ENCODE results near the gene RANBP17. TPM values are rescaled to one million over a fixed set of nuclear protein-coding genes. Genes with fewer than 3 reads are reported as not detected.
A peak's percentile ranks its signal among the peaks of the same experiment; 100 is the strongest.

Gene RANBP17
- total and polyA plus RNA-seq, 2 of the 4 experiments (the other 2 are of a cell fraction): 8.2 to 29.0 TPM

DNA sequence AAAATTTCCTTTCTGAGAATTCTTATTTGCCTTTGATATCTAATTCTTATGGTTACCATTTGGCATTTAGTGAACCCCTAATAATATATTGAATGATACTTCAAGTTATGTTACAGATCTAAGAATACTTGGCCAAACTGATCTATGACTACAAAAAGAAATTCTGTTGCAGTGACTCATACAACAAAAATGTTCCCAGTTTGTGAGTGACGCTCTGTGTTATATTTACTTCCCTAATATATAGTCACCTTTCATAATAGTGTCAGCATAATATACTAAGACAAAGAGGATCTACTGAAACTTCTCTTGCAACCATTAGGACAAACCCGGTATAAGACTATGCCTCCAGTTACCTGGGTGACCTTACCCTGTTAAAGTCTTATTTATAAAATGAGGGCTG is 230.4 kb downstream of the RANBP17 start:
- no peak for TF ChIP-seq MAZ (IDR thresholded peaks at IDR 0.05; ENCODE audit: borderline replicate concordance, low read depth, low read length)
- TF ChIP-seq, protein P1, sequence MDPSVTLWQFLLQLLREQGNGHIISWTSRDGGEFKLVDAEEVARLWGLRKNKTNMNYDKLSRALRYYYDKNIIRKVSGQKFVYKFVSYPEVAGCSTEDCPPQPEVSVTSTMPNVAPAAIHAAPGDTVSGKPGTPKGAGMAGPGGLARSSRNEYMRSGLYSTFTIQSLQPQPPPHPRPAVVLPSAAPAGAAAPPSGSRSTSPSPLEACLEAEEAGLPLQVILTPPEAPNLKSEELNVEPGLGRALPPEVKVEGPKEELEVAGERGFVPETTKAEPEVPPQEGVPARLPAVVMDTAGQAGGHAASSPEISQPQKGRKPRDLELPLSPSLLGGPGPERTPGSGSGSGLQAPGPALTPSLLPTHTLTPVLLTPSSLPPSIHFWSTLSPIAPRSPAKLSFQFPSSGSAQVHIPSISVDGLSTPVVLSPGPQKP (IDR thresholded peaks at IDR 0.05; ENCODE audit: borderline replicate concordance, low read depth, low read length): no peak
- TF ChIP-seq FOS (IDR thresholded peaks at IDR 0.05; ENCODE audit: low read depth, low read length): peak; percentile 45; the same call in 1 of the 2 replicates
- no peak for TF ChIP-seq MAFK (IDR thresholded peaks at IDR 0.05; ENCODE audit: low read depth, low read length)
- TF ChIP-seq POLR2A (IDR thresholded peaks at IDR 0.05; ENCODE audit: low read depth, low read length): no peak
- no peak for TF ChIP-seq NFE2L2 (IDR thresholded peaks at IDR 0.05; ENCODE audit: low read depth, low read length)
- TF ChIP-seq, protein P2, sequence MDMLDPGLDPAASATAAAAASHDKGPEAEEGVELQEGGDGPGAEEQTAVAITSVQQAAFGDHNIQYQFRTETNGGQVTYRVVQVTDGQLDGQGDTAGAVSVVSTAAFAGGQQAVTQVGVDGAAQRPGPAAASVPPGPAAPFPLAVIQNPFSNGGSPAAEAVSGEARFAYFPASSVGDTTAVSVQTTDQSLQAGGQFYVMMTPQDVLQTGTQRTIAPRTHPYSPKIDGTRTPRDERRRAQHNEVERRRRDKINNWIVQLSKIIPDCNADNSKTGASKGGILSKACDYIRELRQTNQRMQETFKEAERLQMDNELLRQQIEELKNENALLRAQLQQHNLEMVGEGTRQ (IDR thresholded peaks at IDR 0.05; ENCODE audit: low read depth, low read length): no peak
- no peak for TF ChIP-seq CEBPB (IDR thresholded peaks at IDR 0.05; ENCODE audit: low read depth, low read length)
- H3K4me1 ChIP-seq (ENCODE audit: control insufficient read depth, insufficient read depth, low read length): no peaks in the 10 kb centered on the region
- H3K4me3 ChIP-seq (ENCODE audit: insufficient read depth, low read depth, low read length): no peak overlapping the region
- no TSS peak for BruUV-seq (replicated peaks)
- no peak overlapping the region for H3K23ac ChIP-seq (ENCODE audit: low read depth, low read length)
- ChIA-PET POLR2A (ENCODE audit: unreplicated experiment) (no interaction called here), CTCF (no interaction called here)
- no peaks in the 10 kb centered on the region for H3K36me3 ChIP-seq (ENCODE audit: control insufficient read depth, insufficient read depth, low read length)
- no CpG with 5 or more reads among the region's 2 CpGs for WGBS, 2 experiments (ENCODE audit: extremely low coverage in 2 of 2, insufficient read length in 1 of 2)
- no peaks in the 10 kb centered on the region for H4K20me1 ChIP-seq (ENCODE audit: insufficient read depth, low read length)
- no peak overlapping the region for H3K56ac ChIP-seq (ENCODE audit: extremely low read depth, insufficient read depth, low read length)
- H3K79me1 ChIP-seq (ENCODE audit: low read depth in 1 of 2, low read length in 2 of 2): no peaks in the 10 kb centered on the region
- H2AK5ac ChIP-seq (ENCODE audit: low read depth, low read length): no peak overlapping the region
- H3K9me3 ChIP-seq (ENCODE audit: control insufficient read depth, insufficient read depth, low read length): no peaks in the 10 kb centered on the region; the same call in 1 of the 2 replicates
- H2BK5ac ChIP-seq (ENCODE audit: low read depth, low read length, poor library complexity, severe bottlenecking): no peak overlapping the region
- H2BK15ac ChIP-seq (ENCODE audit: low read depth, low read length): no peak overlapping the region
- no peak overlapping the region for H3K4ac ChIP-seq (ENCODE audit: low read depth, low read length)
- H3K27ac ChIP-seq (ENCODE audit: insufficient read depth, low read length): no peak overlapping the region
- no peak overlapping the region for H2BK120ac ChIP-seq (ENCODE audit: low read depth, low read length)
- in situ Hi-C loops (cut with MboI; ENCODE audit: low sequenced_read_pairs): no loop called here
- ATAC-seq (ENCODE audit: low read depth) (peak; percentile 57), DNase-seq (peak; percentile 68)
- H4K91ac ChIP-seq (ENCODE audit: insufficient read depth, low read depth, low read length): no peak overlapping the region
- no peak overlapping the region for H3K14ac ChIP-seq (replicated peaks; ENCODE audit: low read depth, low read length)
- H4K8ac ChIP-seq (ENCODE audit: low read depth in 2 of 2, low read length in 2 of 2): no peak overlapping the region
- H3K4me2 ChIP-seq (ENCODE audit: low read depth, low read length): no peak overlapping the region
- no peak overlapping the region for H2AFZ ChIP-seq (replicated peaks; ENCODE audit: low read length, poor library complexity)
- no peak overlapping the region for H2BK20ac ChIP-seq (ENCODE audit: low read depth, low read length)
- dilution Hi-C loops (cut with HindIII; ENCODE audit: low sequenced_read_pairs, unreplicated experiment): no loop called here
- no peaks in the 10 kb centered on the region for H3K27me3 ChIP-seq (ENCODE audit: control insufficient read depth, insufficient read depth, low read length)
- intact Hi-C loops (cut with micrococcal nuclease): no loop called here
- H4K5ac ChIP-seq (ENCODE audit: low read depth, low read length): no peak overlapping the region
- no peak overlapping the region for H2AK9ac ChIP-seq (replicated peaks; ENCODE audit: low read depth, low read length, poor library complexity)
- no peak overlapping the region for H3K9ac ChIP-seq (ENCODE audit: low read depth, low read length)
- no peak overlapping the region for H3K18ac ChIP-seq (ENCODE audit: low read depth, low read length)
- H3K9me1 ChIP-seq (ENCODE audit: insufficient read depth, low read length): no peaks in the 10 kb centered on the region

Data from IMR-90 (cell line).